Measurements from ENCODE around the gene RETREG2.

RETREG2 gene

GRCh38 chr2:219168526-219168925 lies 9.5 kb upstream of the RETREG2 start:
- no peak for TF ChIP-seq CTCF (IDR thresholded peaks at IDR 0.05; ENCODE audit: low read depth, low read length, missing control alignments)
- H3K4me3 ChIP-seq (replicated peaks; ENCODE audit: low read depth, low read length) = no peak overlapping the region
- no peak for DNase-seq (ENCODE audit: extremely low read depth, low read depth)

DNA sequence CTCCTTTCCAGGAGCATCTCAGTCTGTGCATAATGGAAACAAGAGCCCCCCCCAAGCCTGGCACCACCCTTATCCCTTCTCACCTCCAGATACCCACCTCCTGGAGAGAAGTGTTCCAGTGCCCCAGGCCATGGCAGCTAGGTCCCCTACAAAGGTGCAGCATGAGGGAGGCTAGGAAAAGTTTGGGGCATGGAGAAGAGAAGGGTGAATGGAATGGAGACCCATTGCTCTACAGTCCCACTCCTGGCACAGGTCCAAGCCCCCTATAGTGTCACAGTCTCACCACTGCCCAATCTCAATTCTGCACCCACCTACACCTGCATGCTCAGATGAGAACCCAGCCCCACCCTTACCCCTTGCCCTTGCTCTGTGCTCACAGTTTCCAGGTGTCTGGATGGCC lies 9.1 kb upstream of the RETREG2 start:
- no peak for DNase-seq (ENCODE audit: extremely low read depth, low read depth)
- TF ChIP-seq CTCF (IDR thresholded peaks at IDR 0.05; ENCODE audit: low read depth, low read length, missing control alignments) = no peak
- H3K4me3 ChIP-seq (replicated peaks; ENCODE audit: low read depth, low read length) = no peak overlapping the region

DNA sequence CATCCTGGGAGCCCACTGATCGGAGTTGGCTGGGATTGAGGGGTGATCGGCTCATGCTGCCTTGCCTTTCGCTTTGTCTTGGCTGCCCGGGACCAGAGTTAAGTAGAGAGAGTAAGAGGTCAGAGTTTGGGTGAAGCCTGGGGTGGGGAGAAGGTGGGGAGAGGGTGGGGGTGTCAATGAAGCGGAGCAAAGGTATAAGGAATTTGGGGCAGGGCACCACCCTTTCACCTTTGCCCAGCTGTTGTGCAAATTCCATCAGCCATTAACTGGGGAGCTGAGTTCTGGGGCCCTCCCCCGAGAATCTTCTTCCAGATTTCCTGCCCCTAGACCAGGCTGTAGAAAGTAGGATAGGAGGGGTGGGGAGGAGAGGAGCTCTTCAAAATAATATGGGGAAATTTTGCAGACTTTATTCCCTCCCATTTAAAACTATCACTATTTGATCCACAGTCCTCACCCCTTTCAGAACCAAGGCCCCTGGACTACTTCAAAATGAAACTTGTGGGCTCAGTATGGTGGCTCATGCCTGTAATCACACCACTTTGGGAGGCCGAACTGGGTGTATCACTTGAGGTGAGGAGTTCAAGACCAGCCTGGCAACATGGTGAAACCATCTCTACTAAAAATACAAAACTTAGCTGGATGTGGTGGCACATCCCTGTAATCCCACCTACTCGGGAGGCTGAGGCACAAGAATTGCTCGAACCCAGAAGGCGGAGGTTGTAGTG lies 8.0 kb upstream of the RETREG2 start, which contains the start of gene SLC23A3:
Gene SLC23A3 (minus strand): TSS at position 100 of the 725 bp plus-strand sequence. CDS start 45 bp downstream, at position 55.
- TF ChIP-seq CTCF (IDR thresholded peaks at IDR 0.05; ENCODE audit: low read depth, low read length, missing control alignments) = no peak
- DNase-seq (ENCODE audit: extremely low read depth, low read depth) = no peak

DNA sequence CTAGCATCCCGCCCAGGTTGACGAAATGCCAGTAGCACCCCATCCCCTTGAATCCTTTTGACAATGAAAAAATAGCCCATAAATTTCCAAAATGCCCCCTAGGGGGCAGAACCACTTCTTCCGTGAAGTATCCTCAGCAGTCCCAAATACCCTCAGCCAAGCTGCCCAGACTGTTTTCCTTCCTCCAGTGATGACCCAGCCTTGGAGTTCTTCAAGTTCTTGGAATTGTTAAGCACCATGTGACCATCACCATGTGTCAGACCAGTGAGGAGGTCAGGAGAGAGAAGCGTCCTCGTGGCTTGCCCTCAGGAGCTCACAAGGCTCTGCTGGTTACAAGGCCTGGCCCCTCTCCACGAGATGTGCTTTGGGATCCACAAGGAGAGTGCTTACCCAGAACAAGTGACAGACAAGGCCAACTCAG lies 6.8 kb upstream of the RETREG2 start:
- TF ChIP-seq CTCF (IDR thresholded peaks at IDR 0.05; ENCODE audit: low read depth, low read length, missing control alignments) = peak; percentile 79
- peak; percentile 59 for DNase-seq (ENCODE audit: extremely low read depth, low read depth)
- no peak overlapping the region for H3K4me3 ChIP-seq (replicated peaks; ENCODE audit: low read depth, low read length)

More for the DNA sequence above, 8.0 kb upstream of the RETREG2 start, which contains the start of gene SLC23A3:
- H3K4me3 ChIP-seq (replicated peaks; ENCODE audit: low read depth, low read length) = no peak within 1 kb of the TSS

- no peak overlapping the region for H3K4me3 ChIP-seq (replicated peaks; ENCODE audit: low read depth, low read length)
- DNase-seq (ENCODE audit: extremely low read depth, low read depth) = no peak
- TF ChIP-seq CTCF (IDR thresholded peaks at IDR 0.05; ENCODE audit: low read depth, low read length, missing control alignments) = no peak
Measured at GRCh38 chr2:219172231-219173154, 5.6 kb upstream of the RETREG2 start.

- TF ChIP-seq CTCF (IDR thresholded peaks at IDR 0.05; ENCODE audit: low read depth, low read length, missing control alignments) = no peak
- H3K4me3 ChIP-seq (replicated peaks; ENCODE audit: low read depth, low read length) = no peak overlapping the region
- DNase-seq (ENCODE audit: extremely low read depth, low read depth) = no peak
Measured at GRCh38 chr2:219173176-219173575, 4.9 kb upstream of the RETREG2 start.
